OCI-LY7 (cell line): ENCODE results near the gene RFT1. TPM values are rescaled to one million over a fixed set of nuclear protein-coding genes. Genes with fewer than 3 reads are reported as not detected.

Experiments
- BruUV-seq: library from RNA; stranded (reverse); fragments of 400-500 nt; replicated peaks from 2 replicates; lab custom pipeline; 2021; lab: Mats Ljungman, UMichigan
- CTCF ChIA-PET: fragments of 300-600 bp; sonication (Branson Sonifier 250); formaldehyde crosslinking; loops from one replicate; lab custom pipeline; 2022; ENCODE audit warnings: antibody characterized with exemption; ENCODE audit not compliant: unreplicated experiment; lab: Charles Lee
- POLR2A ChIA-PET: fragments of 300-600 bp; sonication (Branson Sonifier 250); formaldehyde crosslinking; loops from one replicate; lab custom pipeline; 2022; ENCODE audit warnings: antibody characterized with exemption; lab: Charles Lee
- DNase-seq: peaks from one replicate; pipeline ENCODE4 v3.0.0-alpha.2; 2015; ENCODE audit warnings: low spot score
- H2AFZ ChIP-seq: fragments of 200-600 bp; sonication (generic), shearing (Covaris generic); 2 replicates; pipeline ENCODE4 v1.6.1; 2014; ENCODE audit warnings: mild to moderate bottlenecking, antibody characterized with exemption, low read length, moderate library complexity
- H3K27ac ChIP-seq: fragments of 200-600 bp; sonication (generic); 2 replicates; pipeline ENCODE4 v1.5.1; 2014; ENCODE audit warnings: mixed run types, low read depth, mild to moderate bottlenecking, moderate library complexity, low read length, inconsistent platforms; ENCODE audit not compliant: poor library complexity, severe bottlenecking
- H3K36me3 ChIP-seq: fragments of 200-600 bp; sonication (generic); 2 replicates; pipeline ENCODE4 v1.6.1; 2014; ENCODE audit warnings: mild to moderate bottlenecking, antibody characterized with exemption, low read length, moderate library complexity, mixed read lengths; ENCODE audit not compliant: insufficient read depth
- H3K4me1 ChIP-seq: fragments of 200-600 bp; sonication (generic); 2 replicates; pipeline ENCODE4 v1.5.1; 2014; ENCODE audit warnings: mild to moderate bottlenecking, low read length; ENCODE audit not compliant: insufficient read depth, poor library complexity, severe bottlenecking
- H3K4me2 ChIP-seq: fragments of 200-600 bp; sonication (generic); 2 replicates; pipeline ENCODE4 v1.6.1; 2014; ENCODE audit warnings: mild to moderate bottlenecking, low read length
- H3K4me3 ChIP-seq: fragments of 200-600 bp; sonication (generic); 2 replicates; pipeline ENCODE4 v1.5.1; 2014; ENCODE audit warnings: mild to moderate bottlenecking, low read depth, low read length; ENCODE audit not compliant: poor library complexity, severe bottlenecking
- H3K79me2 ChIP-seq: fragments of 200-600 bp; sonication (generic); 2 replicates; pipeline ENCODE4 v1.6.1; 2016; ENCODE audit warnings: low read depth, mild to moderate bottlenecking, low read length, moderate library complexity, mixed read lengths; ENCODE audit not compliant: insufficient read depth
- H3K9me2 ChIP-seq: fragments of 200-600 bp; sonication (generic); 2 replicates; pipeline ENCODE4 v1.6.1; 2016; ENCODE audit warnings: mild to moderate bottlenecking, low read length, mixed read lengths; ENCODE audit not compliant: insufficient read depth
- H3K9me3 ChIP-seq: fragments of 200-600 bp; sonication (generic); 2 replicates; pipeline ENCODE4 v1.6.1; 2014; ENCODE audit warnings: mild to moderate bottlenecking, mixed run types, low read length, mixed read lengths
- H4K20me1 ChIP-seq: fragments of 200-600 bp; sonication (generic); 2 replicates; pipeline ENCODE4 v1.6.1; 2014; ENCODE audit warnings: mild to moderate bottlenecking, antibody characterized with exemption, low read length, moderate library complexity, mixed read lengths; ENCODE audit not compliant: insufficient read depth
- EZH2phosphoT487 ChIP-seq: fragments of 200-600 bp; sonication (generic); IDR thresholded peaks from 2 replicates; pipeline ENCODE4 v1.6.1; 2018; ENCODE audit warnings: low read depth, borderline replicate concordance, mild to moderate bottlenecking, mixed run types, antibody characterized with exemption, low read length, moderate library complexity, mixed read lengths
- intact Hi-C: fragments of 100-400 bp; cut with micrococcal nuclease; formaldehyde crosslinking; loops from one replicate; pipeline ENCODE4 v1.10.0; 2022; ENCODE audit not compliant: unreplicated experiment
- total RNA-seq, 2 experiments: library from RNA; depleted of rRNA in 1 of 2; stranded (reverse); fragments of >200 nt in 1 of 2; shearing (Covaris generic) in 1 of 2; gene quantifications; 2 replicates each; pipeline ENCODE4 v1.2.3, GENCODE V29; 2014 to 2022
- TF ChIP-seq, protein P1 (sequence below): fragments of 200-600 bp; sonication (generic); conservative IDR thresholded peaks from 2 replicates; pipeline ENCODE4 v1.5.1; 2014; ENCODE audit warnings: mild to moderate bottlenecking, antibody characterized with exemption, low read length, moderate library complexity, mixed read lengths

Gene RFT1
- total RNA-seq, 2 experiments from 2014 or later: 9.9 to 34.7 TPM

GRCh38 chr3:53104762-53105161 lies 25.5 kb downstream of the RFT1 start:
- no peak for TF ChIP-seq EZH2phosphoT487
- TF ChIP-seq, protein P1, sequence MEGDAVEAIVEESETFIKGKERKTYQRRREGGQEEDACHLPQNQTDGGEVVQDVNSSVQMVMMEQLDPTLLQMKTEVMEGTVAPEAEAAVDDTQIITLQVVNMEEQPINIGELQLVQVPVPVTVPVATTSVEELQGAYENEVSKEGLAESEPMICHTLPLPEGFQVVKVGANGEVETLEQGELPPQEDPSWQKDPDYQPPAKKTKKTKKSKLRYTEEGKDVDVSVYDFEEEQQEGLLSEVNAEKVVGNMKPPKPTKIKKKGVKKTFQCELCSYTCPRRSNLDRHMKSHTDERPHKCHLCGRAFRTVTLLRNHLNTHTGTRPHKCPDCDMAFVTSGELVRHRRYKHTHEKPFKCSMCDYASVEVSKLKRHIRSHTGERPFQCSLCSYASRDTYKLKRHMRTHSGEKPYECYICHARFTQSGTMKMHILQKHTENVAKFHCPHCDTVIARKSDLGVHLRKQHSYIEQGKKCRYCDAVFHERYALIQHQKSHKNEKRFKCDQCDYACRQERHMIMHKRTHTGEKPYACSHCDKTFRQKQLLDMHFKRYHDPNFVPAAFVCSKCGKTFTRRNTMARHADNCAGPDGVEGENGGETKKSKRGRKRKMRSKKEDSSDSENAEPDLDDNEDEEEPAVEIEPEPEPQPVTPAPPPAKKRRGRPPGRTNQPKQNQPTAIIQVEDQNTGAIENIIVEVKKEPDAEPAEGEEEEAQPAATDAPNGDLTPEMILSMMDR: no peak
- peaks cover 84% of the 10 kb centered on the region for H3K36me3 ChIP-seq
- BruUV-seq: no TSS peak
- no peak overlapping the region for H3K4me3 ChIP-seq
- no peaks in the 10 kb centered on the region for H3K79me2 ChIP-seq
- POLR2A ChIA-PET: no interaction called here
- H3K9me2 ChIP-seq: no peaks in the 10 kb centered on the region
- no peaks in the 10 kb centered on the region for H3K9me3 ChIP-seq
- intact Hi-C loops: no loop called here
- H3K4me2 ChIP-seq: no peak overlapping the region
- H3K27ac ChIP-seq: no peak overlapping the region
- no peak overlapping the region for H2AFZ ChIP-seq
- DNase-seq: no peak
- H3K4me1 ChIP-seq: no peaks in the 10 kb centered on the region
- CTCF ChIA-PET: no interaction called here
- no peaks in the 10 kb centered on the region for H4K20me1 ChIP-seq

GRCh38 chr3:53103397-53104296 lies 26.6 kb downstream of the RFT1 start:
- TF ChIP-seq EZH2phosphoT487: no peak
- TF ChIP-seq, protein P1: no peak
- no peaks in the 10 kb centered on the region for H3K79me2 ChIP-seq
- BruUV-seq: no TSS peak
- H3K27ac ChIP-seq: no peak overlapping the region
- intact Hi-C loops: no loop called here
- H4K20me1 ChIP-seq: no peaks in the 10 kb centered on the region
- H3K9me3 ChIP-seq: no peaks in the 10 kb centered on the region
- POLR2A ChIA-PET: interaction anchor here (0.6 kb wide), 1 partner anchor 27 kb away, joined by 3 read pairs; the partner anchor contains the start of gene RFT1
- peaks cover 84% of the 10 kb centered on the region for H3K36me3 ChIP-seq
- CTCF ChIA-PET: no interaction called here
- H3K4me2 ChIP-seq: no peak overlapping the region
- H3K4me1 ChIP-seq: no peaks in the 10 kb centered on the region
- no peak overlapping the region for H3K4me3 ChIP-seq
- H3K9me2 ChIP-seq: no peaks in the 10 kb centered on the region
- no peak for DNase-seq
- no peak overlapping the region for H2AFZ ChIP-seq

DNA sequence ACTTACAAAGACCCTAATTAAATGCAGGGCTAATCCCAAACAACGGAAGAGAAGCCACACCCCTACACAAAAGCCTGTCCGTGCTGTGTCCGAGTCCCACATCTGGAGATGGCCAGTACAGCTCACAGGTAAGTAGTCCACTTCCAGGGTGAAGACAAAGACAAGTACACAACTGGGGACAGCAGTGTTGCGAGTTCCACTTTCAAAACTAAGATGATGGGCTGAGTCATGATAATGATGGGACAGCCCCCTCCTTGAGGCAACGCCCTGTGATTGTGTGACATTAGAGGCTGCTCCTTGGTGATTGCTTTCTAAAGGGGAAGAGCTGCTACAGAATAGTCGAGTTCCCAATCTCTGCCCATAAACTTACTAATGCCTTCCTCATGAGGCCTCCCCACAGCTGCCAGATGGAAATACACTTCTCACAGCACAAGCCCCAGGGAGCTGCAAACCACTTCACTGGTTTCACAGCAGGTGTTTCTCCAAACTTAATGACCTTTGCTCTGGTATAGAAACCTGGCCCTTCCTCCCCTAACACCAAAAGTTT lies 27.6 kb downstream of the RFT1 start:
- Histone ChIP-seq H3K4me3 (no peak overlapping the region), H3K9me2 (no peaks in the 10 kb centered on the region), H3K4me1 (no peaks in the 10 kb centered on the region), H3K36me3 (peaks cover 79% of the 10 kb centered on the region), H3K4me2 (no peak overlapping the region), H4K20me1 (no peaks in the 10 kb centered on the region), H3K79me2 (no peaks in the 10 kb centered on the region), H2AFZ (no peak overlapping the region), H3K9me3 (no peaks in the 10 kb centered on the region), H3K27ac (no peak overlapping the region)
- no TSS peak for BruUV-seq
- POLR2A ChIA-PET: interaction anchor here (0.6 kb wide), 1 partner anchor 185 kb away, joined by 3 read pairs; no protein-coding TSS in a partner anchor
- intact Hi-C loops: no loop called here
- DNase-seq: peak; percentile 27
- TF ChIP-seq, protein P1: no peak
- no peak for TF ChIP-seq EZH2phosphoT487
- CTCF ChIA-PET: no interaction called here
